ENCODE results near the gene GAB2.
"Not testable (repeated sequence)": the region's sequence is repeated elsewhere in the genome, so short reads cannot be mapped to it uniquely, and the experiment has no call there.

DNA sequence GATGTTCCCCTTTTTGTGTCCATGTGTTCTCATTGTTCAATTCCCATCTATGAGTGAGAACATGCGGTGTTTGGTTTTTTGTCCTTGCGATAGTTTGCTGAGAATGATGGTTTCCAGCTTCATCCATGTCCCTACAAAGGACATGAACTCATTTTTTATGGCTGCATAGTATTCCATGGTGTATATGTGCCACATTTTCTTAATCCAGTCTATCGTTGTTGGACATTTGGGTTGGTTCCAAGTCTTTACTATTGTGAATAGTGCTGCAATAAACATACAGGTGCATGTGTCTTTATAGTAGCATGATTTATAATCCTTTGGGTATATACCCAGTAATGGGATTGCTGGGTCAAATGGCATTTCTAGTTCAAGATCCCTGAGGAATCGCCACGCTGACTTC is 123.5 kb downstream of the GAB2 start:
- TF ChIP-seq EP300, POLR2A (IDR thresholded peaks at IDR 0.05): not testable (repeated sequence)
- TF ChIP-seq, protein P1, sequence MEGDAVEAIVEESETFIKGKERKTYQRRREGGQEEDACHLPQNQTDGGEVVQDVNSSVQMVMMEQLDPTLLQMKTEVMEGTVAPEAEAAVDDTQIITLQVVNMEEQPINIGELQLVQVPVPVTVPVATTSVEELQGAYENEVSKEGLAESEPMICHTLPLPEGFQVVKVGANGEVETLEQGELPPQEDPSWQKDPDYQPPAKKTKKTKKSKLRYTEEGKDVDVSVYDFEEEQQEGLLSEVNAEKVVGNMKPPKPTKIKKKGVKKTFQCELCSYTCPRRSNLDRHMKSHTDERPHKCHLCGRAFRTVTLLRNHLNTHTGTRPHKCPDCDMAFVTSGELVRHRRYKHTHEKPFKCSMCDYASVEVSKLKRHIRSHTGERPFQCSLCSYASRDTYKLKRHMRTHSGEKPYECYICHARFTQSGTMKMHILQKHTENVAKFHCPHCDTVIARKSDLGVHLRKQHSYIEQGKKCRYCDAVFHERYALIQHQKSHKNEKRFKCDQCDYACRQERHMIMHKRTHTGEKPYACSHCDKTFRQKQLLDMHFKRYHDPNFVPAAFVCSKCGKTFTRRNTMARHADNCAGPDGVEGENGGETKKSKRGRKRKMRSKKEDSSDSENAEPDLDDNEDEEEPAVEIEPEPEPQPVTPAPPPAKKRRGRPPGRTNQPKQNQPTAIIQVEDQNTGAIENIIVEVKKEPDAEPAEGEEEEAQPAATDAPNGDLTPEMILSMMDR (IDR thresholded peaks at IDR 0.05): not testable (repeated sequence)
